Kidney (tissue), 14 donors: ENCODE results near the gene ARL1. TPM values are rescaled to one million over a fixed set of nuclear protein-coding genes. Genes with fewer than 3 reads are reported as not detected.

Experiments
- DNase-seq, 5 donors: peaks; one replicate each; pipeline ENCODE4 v3.0.0-alpha.2; 2013 to 2020
- FAIRE-seq: peaks from 2 replicates; lab custom pipeline; 2012; peaks lifted over from hg19 to GRCh38; lab: Jason Lieb, UNC
- H3K27ac ChIP-seq, 2 donors: one replicate each; pipeline ENCODE4 v1.7.0; 2013; ENCODE audit warnings: low read depth in 2 of 2, low read length in 2 of 2, inconsistent platforms in 1 of 2
- H3K27me3 ChIP-seq: one replicate; pipeline ENCODE4 v1.7.1; 2013; ENCODE audit warnings: low read length, inconsistent platforms; ENCODE audit not compliant: control insufficient read depth, insufficient read depth
- H3K36me3 ChIP-seq, 3 donors: one replicate each; pipeline versions ENCODE4 v1.7.0 to v1.7.1; 2013; ENCODE audit warnings: low read length in 3 of 3, control low read depth in 1 of 3, inconsistent platforms in 1 of 3; ENCODE audit not compliant: insufficient read depth in 3 of 3, control insufficient read depth in 2 of 3
- H3K4me1 ChIP-seq, 3 donors: one replicate each; pipeline versions ENCODE4 v1.7.0 to v1.7.1; 2013; ENCODE audit warnings: low read length in 3 of 3, inconsistent platforms in 1 of 3, low read depth in 1 of 3; ENCODE audit not compliant: control insufficient read depth in 2 of 3, insufficient read depth in 2 of 3
- H3K4me3 ChIP-seq, 3 donors: one replicate each; pipeline versions ENCODE4 v1.7.0 to v1.8.1; 2013; ENCODE audit warnings: low read length in 3 of 3, control low read depth in 1 of 3, inconsistent platforms in 1 of 3
- H3K9ac ChIP-seq, 3 donors: one replicate each; pipeline versions ENCODE4 v1.7.0 to v1.7.1; 2013; ENCODE audit warnings: low read length in 3 of 3, control low read depth in 1 of 3, inconsistent platforms in 1 of 3
- H3K9me3 ChIP-seq, 3 donors: one replicate each; pipeline versions ENCODE4 v1.7.0 to v1.7.1; 2013; ENCODE audit warnings: low read length in 3 of 3, control low read depth in 1 of 3, inconsistent platforms in 1 of 3; ENCODE audit not compliant: control insufficient read depth in 2 of 3, insufficient read depth in 1 of 3
- CTCF ChIP-seq: IDR thresholded peaks from 3 replicates; pipeline ENCODE4 v1.5.1; 2012; ENCODE audit warnings: mild to moderate bottlenecking, moderate library complexity, borderline replicate concordance; ENCODE audit not compliant: insufficient read depth; ENCODE audit errors: extremely low read depth
- intact Hi-C: fragments of 100-400 bp; cut with DNase I; formaldehyde crosslinking; loops from one replicate; pipeline ENCODE4 v1.11.1; 2022
- polyA plus RNA-seq: library from polyadenylated mRNA; stranded (reverse); fragments of 350-450 nt; fragmentation: Illumina TruSeq; extraction: RNeasy Lipid Tissue Mini Kit (QIAGEN cat#74804); gene quantifications from one replicate; pipeline ENCODE4 v1.2.3, GENCODE V29; 2014; ENCODE audit warnings: low read depth, low replicate concordance; ENCODE audit not compliant: insufficient read depth
- total RNA-seq: library from RNA; stranded (reverse); fragmentation: NEBNext Ultra II Directional; extraction: Animal tissue kit (Norgen Biotek cat#: 25700); gene quantifications from one replicate; pipeline ENCODE4 v1.2.1, GENCODE V29; 2021
- donor health status: control.
- donor health status: control.
- donor health status: control.
- donor health status: control.
- donor health status: control.
- donor health status: DM: yes; HTN: yes; CAD: no.
- donor health status: Normal renal cell carcinoma (clear cell type).

ARL1 gene
- total and polyA plus RNA-seq, 2 donors from 2014 or later, result 84.9 to 100 TPM

- TF ChIP-seq CTCF, result no peak
- Histone ChIP-seq H3K27me3 (no peaks in the 10 kb centered on the region), H3K9me3 (no peaks in the 10 kb centered on the region), H3K4me1 (no peaks in the 10 kb centered on the region), H3K4me3 (no peak overlapping the region), H3K9ac (no peak overlapping the region), H3K27ac (no peak overlapping the region), H3K36me3 (peaks cover 4 to 11% (median 5%) of the 10 kb centered on the region in 3 donors)
- no peak for FAIRE-seq
- no peak for DNase-seq
- intact Hi-C loops, result no loop called here
These were observed 46.1 kb downstream of the ARL1 start for GRCh38 chr12:101361455-101361854.

GRCh38 chr12:101356794-101357193, 50.8 kb downstream of the ARL1 start:
- no peaks in the 10 kb centered on the region for H3K9me3 ChIP-seq
- H3K27ac ChIP-seq, result no peak overlapping the region
- no peak for TF ChIP-seq CTCF
- H3K4me1 ChIP-seq, result no peaks in the 10 kb centered on the region
- H3K36me3 ChIP-seq, result peaks cover 2 to 16% (median 3%) of the 10 kb centered on the region in 3 donors
- no peak for FAIRE-seq
- no peaks in the 10 kb centered on the region for H3K27me3 ChIP-seq
- intact Hi-C loops, result no loop called here
- H3K4me3 ChIP-seq, result no peak overlapping the region
- H3K9ac ChIP-seq, result no peak overlapping the region
- DNase-seq, result no peak

GRCh38 chr12:101351682-101352081, 55.9 kb downstream of the ARL1 start:
- no peaks in the 10 kb centered on the region for H3K9me3 ChIP-seq
- intact Hi-C loops, result no loop called here
- FAIRE-seq (no peak), DNase-seq (no peak)
- no peaks in the 10 kb centered on the region for H3K27me3 ChIP-seq
- H3K4me1 ChIP-seq, result no peaks in the 10 kb centered on the region
- H3K27ac ChIP-seq, result no peak overlapping the region
- H3K36me3 ChIP-seq, result peaks cover 2 to 21% (median 10%) of the 10 kb centered on the region in 3 donors
- no peak for TF ChIP-seq CTCF
- H3K9ac ChIP-seq, result no peak overlapping the region
- no peak overlapping the region for H3K4me3 ChIP-seq

GRCh38 chr12:101343893-101344292, 63.7 kb downstream of the ARL1 start:
- Histone ChIP-seq H3K27ac (no peak overlapping the region), H3K36me3 (peaks cover 6 to 10% (median 8%) of the 10 kb centered on the region in 3 donors)

More at GRCh38 chr12:101343893-101344292, 63.7 kb downstream of the ARL1 start:
- DNase-seq (no peak), FAIRE-seq (no peak)
- Histone ChIP-seq H3K27me3 (no peaks in the 10 kb centered on the region), H3K9me3 (no peaks in the 10 kb centered on the region), H3K4me3 (no peak overlapping the region), H3K9ac (no peak overlapping the region), H3K4me1 (no peaks in the 10 kb centered on the region)
- intact Hi-C loops, result no loop called here
- TF ChIP-seq CTCF, result no peak
